Medulla oblongata (tissue), 1 donor: Measurements from ENCODE around the gene LRFN3.
"Not testable (repeated sequence)": the region's sequence is repeated elsewhere in the genome, so short reads cannot be mapped to it uniquely, and the experiment has no call there.

Experiments
- DNase-seq: peaks from one replicate; pipeline ENCODE4 v3.0.0-alpha.2; 2015; ENCODE audit errors: extremely low spot score

LRFN3 gene

DNA sequence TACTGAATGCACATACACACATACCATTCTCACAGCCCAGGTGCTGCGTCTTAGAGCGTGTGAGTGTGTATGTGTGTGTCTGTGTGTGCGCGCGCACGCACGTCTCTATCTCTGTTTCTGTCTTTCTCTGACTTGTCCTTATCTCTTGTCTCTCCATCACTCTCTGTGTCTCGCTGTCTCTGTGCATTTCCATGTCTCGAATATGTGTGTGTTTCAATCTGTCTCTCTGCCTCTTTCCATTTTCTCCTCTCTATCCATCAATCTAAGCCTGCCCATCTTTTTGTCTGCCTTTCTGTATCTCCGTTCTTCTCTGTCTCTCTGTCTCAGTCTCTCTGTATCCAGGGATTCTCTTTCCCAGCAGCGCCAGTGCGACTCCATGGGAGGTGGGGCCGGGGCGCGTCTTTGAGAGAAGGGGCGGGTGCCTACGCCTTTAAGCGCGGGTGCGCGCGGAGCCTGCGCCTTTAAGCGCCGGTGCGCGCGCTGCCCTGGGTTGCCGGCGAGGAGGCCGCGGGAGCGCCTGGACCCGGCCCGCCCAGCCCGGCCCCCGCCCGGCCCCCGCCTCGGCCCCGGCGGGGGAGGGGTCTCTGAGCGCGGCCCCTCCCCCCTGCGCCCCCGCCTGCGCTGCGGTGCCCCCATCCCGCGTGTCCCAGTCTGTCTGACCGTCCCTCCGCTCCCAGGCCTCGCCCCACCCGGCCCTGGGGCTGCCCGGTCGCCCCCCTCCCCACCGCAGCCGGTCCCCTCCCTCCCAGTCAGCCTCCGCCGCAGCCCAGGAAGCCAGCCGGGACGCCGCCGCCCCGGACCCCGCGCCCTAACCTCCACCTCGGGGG is at the start of gene LRFN3:
TSS of gene LRFN3 (plus strand) at position 464 of the 827 bp plus-strand sequence. CDS start 3,052 bp downstream, outside the sequence.
- peak; percentile 83 for DNase-seq

DNA sequence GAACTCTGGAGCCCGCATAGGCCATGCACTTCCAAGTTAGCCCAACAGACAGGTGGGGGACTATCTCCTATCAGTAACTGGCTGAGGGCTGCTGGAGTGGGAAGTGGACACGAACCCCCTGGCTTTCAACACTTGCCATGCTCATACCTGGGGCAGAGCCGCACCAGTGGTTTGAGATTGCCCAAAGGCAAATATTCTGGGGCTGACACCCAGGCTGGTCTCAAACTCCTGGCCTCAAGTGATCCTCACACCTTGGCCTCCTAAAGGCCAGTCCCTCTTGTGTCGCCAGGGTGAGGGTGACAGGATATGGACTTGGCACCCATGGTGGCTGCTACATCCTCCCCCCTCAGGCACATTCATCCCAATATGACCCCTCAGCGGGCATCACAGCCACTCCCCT is 49.0 kb upstream of the LRFN3 start:
- DNase-seq, result no peak

DNA sequence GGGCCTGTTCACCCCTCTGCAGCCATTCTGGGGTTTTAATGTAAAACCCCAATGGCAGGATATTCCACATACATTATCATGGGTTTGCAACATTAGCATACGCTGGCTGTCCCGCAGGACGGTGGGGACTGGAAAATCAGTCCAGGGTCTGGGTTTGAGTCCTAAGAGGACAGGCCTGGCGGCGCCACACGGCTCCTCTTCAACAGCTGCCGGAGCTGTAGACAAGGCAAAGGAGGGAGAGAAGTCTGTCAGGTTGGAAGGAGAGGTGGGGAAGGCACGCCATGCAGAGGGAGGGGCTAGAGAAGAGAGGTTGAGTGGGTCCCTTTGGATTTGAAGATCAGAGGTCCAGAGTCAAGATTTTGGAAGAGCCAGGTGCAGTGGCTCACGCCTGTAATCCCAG is 47.8 kb upstream of the LRFN3 start:
- DNase-seq, result no peak

DNA sequence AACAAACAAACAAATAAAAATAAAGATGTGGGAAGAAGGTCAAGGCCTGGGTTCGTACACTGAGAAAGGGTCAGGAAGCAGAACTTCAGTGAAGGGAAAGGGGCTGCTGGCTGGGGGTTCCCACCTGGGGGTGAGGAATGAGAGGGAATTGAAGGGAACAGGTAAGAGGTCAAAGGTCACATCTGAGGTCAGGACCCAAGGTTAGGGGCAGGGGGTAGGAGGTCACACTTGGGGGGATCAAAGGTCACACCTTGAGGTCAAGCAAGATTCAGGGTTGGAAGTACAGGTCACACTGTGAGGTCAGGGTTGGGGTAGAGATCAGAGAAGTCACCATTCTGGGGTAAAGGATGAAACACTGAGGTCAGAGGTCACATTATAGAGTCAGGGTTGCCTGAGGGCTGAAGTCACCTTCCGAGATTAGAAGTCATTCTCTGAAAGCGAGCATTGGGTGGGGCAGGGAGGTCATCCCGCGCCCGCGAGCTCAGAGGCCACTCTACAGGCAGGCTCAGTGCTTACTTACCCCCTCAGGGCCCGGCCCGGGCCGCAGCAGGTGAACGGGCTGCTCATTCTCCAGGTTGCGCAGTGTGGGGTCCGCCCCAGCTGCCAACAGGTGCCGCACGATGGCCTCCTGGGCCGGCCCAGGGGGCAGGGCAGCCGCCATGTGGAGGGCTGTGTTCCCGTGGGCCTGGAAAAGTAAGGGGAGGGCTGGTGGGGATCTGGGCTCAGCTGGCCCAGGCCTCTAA is 46.6 kb upstream of the LRFN3 start:
- no peak for DNase-seq

DNA sequence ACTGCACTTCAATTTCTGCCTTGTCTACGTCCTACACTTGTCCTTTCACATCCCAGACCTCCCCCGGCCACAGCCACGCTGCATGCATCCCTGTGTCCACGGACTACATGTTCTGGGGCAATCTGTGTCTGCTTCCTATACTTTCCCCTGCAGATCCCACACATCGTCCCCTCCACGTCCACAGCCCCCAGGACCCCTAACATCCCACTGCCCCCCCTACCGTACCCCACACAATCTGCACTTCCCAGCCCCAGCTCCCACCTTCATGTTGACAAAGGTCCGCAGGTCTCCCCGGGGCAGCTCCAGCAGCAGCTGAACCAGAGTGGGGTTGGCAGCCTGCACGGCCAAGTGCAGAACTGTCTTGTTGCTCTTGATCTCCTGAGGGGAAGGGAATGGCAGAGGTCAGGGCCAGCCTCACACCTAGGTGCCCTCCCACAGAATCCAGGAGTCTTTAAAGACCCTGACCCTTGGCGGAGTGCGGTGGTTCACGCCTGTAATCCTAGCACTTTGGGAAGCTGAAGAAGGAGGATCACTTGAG is 46.0 kb upstream of the LRFN3 start:
- no peak for DNase-seq

GRCh38 chr19:35891819-35892218 is 44.4 kb upstream of the LRFN3 start:
- not testable (repeated sequence) for DNase-seq

DNA sequence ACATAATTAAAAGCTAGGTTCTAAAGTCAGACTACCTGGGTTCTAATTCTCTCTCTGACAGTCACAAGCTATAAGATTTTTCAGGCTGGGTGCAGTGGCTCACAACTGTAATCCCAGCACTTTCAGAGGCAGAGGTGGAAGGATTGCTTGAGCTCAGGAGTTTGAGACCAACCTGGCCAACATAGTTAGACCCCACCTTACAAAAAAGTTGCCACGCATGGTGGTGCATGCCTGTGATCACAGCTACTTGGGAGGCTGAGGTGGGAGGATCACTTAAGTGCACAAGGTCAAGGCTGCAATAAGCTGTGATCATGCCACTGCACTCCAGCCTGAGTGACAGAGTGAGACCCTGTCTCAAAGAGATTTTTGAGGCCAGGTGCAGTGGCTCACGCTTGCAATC is 41.8 kb upstream of the LRFN3 start:
- no peak for DNase-seq

- DNase-seq, result no peak
Observed at GRCh38 chr19:35895911-35896642, 40.1 kb upstream of the LRFN3 start.

DNA sequence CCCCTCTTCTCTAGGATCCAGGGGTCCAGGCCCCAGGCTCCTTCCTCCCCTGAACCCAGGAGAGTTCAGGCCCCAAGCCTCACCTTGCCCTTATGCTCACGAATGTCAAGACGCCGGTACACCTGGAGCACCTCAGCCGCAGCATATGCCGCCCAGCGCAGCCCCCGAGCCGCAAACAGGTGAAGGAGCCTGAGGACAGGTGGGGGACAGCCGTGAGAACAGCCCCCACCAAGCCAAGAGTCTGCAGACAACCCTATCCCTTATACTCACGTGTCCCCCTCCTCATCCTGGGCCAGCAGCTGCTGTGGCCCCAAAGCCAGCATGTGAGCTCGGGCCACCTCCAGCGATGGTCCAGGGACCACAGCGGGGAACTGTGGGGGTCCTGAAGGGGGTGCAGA is 39.5 kb upstream of the LRFN3 start:
- DNase-seq, result no peak

GRCh38 chr19:35897706-35898451 is 38.3 kb upstream of the LRFN3 start:
- DNase-seq, result no peak

GRCh38 chr19:35898499-35898809 is 37.7 kb upstream of the LRFN3 start:
- DNase-seq, result no peak

GRCh38 chr19:35899547-35900214 is 36.5 kb upstream of the LRFN3 start:
- DNase-seq, result peak; percentile 73

DNA sequence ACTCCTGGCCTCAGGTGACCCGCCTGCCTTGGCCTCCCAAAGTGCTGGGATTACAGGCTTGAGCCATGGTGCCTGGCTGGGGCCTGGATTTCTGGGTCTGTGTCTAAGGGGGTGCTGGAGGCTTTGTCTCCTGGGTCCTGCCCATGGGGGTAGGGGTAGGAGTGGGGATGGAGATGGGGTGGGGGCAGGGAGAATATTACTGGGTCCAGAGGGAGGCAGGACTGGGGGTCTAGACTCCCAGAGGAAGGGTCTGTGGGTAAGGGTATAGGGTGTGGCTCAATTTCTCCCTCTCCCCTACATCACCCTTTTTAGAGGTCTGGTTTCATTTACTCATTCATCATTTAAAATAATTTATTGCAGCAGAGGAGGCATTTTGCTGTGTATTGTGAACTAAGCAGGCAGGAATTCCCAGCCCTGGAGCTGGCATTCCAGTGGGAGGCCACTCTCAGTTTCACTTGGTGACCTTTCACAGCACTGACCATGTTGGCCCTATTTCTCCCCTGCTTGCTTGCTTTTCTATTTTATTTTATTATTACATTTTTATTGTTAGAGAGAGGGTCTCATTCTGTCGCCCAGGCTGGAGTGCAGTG is 35.0 kb upstream of the LRFN3 start:
- no peak for DNase-seq

GRCh38 chr19:35901854-35902661 is 34.1 kb upstream of the LRFN3 start, which contains the start of gene HCST:
Gene HCST, plus strand, starts transcription at chr19:35902529. Its CDS starts 65 bp downstream, at chr19:35902594.
- DNase-seq, result peak; percentile 60

GRCh38 chr19:35902870-35903475 is 33.2 kb upstream of the LRFN3 start:
- no peak for DNase-seq

- DNase-seq, result peak; percentile 79
Observed at GRCh38 chr19:35903550-35904179, 32.5 kb upstream of the LRFN3 start.

DNA sequence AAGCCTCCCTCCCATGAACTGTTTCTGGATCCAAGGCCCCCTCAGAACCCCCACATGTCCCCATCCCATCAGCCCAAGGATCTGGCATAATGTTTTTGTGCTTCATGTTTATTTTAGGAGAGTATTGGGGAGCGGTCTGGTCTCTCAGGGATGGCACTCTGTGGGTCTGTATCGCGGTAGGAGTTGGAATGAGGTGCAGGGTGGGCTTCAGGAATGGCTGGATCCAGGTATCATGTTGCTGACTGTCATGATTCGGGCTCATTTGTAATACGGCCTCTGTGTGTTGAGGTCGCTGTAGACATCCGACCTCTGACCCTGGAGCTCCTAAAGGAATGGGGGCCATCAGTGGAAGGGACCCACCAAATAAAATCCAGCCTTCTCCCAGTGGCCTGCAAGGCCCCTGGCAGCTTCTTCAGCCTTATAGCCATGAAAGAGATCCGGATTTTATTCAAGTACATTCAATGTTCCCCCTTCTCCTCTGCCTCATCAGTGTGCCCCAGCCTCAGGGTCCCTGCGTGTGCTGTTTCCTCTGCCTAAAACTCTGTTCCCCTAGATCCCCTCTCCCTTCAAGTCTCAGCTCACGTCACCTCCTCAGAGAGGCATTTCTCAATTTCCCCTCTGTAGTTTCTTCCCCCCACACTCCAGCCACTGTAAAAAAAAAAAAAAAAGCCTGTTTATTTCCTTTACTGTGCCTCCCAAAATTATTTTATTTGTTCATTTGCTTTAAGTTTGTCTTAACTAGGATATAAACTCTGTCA is 31.7 kb upstream of the LRFN3 start:
- DNase-seq, result peak; percentile 58

GRCh38 chr19:35905178-35905727 is 30.9 kb upstream of the LRFN3 start:
- DNase-seq, result no peak
